BJ (cell line): ENCODE measurements around the gene VKORC1. TPM values are rescaled to one million over a fixed set of nuclear protein-coding genes. Genes with fewer than 3 reads are reported as not detected.
"Not testable (repeated sequence)": the region's sequence is repeated elsewhere in the genome, so short reads cannot be mapped to it uniquely, and the experiment has no call there.

ENCODE experiments used
- CTCF ChIA-PET: fragments of 350-600 bp; formaldehyde crosslinking; extraction: SDS; loops from one replicate; lab custom pipeline; 2021; ENCODE audit warnings: antibody characterized with exemption, inconsistent platforms; lab: Yijun Ruan, JAX
- POLR2A ChIA-PET: fragments of 300-600 bp; sonication (Branson Sonifier 250); formaldehyde crosslinking; extraction: SDS; loops from one replicate; lab custom pipeline; 2021; ENCODE audit warnings: antibody characterized with exemption; lab: Charles Lee
- DNase-seq: peaks from one replicate; pipeline ENCODE4 v3.0.0-alpha.2; 2011; ENCODE audit warnings: low read depth
- H3K27me3 ChIP-seq: 2 replicates; pipeline ENCODE4 v1.6.0; 2011; ENCODE audit warnings: low read length; ENCODE audit not compliant: control insufficient read depth, insufficient read depth
- H3K36me3 ChIP-seq: 2 replicates; pipeline ENCODE4 v1.5.1; 2011; ENCODE audit warnings: low read length; ENCODE audit not compliant: control insufficient read depth, insufficient read depth
- H3K4me3 ChIP-seq: 2 replicates; pipeline ENCODE4 v1.5.1; 2011; ENCODE audit warnings: low read depth, mild to moderate bottlenecking, control low read depth, low read length
- CTCF ChIP-seq: IDR thresholded peaks from 2 replicates; pipeline ENCODE4 v1.5.1; 2011; ENCODE audit warnings: low read depth, mild to moderate bottlenecking, control low read depth, inconsistent platforms, low read length, moderate library complexity; ENCODE audit not compliant: insufficient read depth
- polyA plus RNA-seq: library from polyadenylated mRNA; depleted of rRNA; stranded (reverse); fragments of >200 nt; gene quantifications from 2 replicates; pipeline ENCODE4 v1.2.3, GENCODE V29; 2011

VKORC1 gene
- polyA plus RNA-seq, 1 experiment, result 515 TPM

GRCh38 chr16:31141489-31142108 lies 47.0 kb upstream of the VKORC1 start:
- POLR2A ChIA-PET, result interaction anchor here (0.6 to 2.1 kb wide), 7 partner anchors 15 to 571 kb away, joined by 3 to 20 read pairs (median 12); partner anchors contain the start of genes FUS, HSD3B7 and KAT8
- CTCF ChIA-PET, result interaction anchor here (0.6 to 2.9 kb wide), 36 partner anchors 8 to 319 kb away, joined by 3 to 33 read pairs (median 5); partner anchors contain the start of genes BCKDK, COX6A2, FUS and HSD3B7
- no peaks in the 10 kb centered on the region for H3K36me3 ChIP-seq
- no peak for TF ChIP-seq CTCF
- H3K4me3 ChIP-seq, result peak overlapping the region; percentile 13
- no peak for DNase-seq
- peaks cover 5% of the 10 kb centered on the region; the same call in 1 of the 2 replicates for H3K27me3 ChIP-seq

- POLR2A ChIA-PET, result interaction anchor here (1.9 to 2.1 kb wide), 2 partner anchors 23 to 39 kb away, joined by 19 to 20 read pairs; partner anchors contain the start of genes FUS and KAT8
- not testable (repeated sequence) for H3K36me3 ChIP-seq, DNase-seq, H3K4me3 ChIP-seq, H3K27me3 ChIP-seq
- CTCF ChIA-PET, result interaction anchor here (1.2 kb wide), 1 partner anchor 187 kb away, joined by 3 read pairs; no protein-coding TSS in a partner anchor
Measured at GRCh38 chr16:31141071-31141469, 46.5 kb upstream of the VKORC1 start.

- peak; percentile 4 for DNase-seq
- TF ChIP-seq CTCF, result no peak
- H3K36me3 ChIP-seq, result no peaks in the 10 kb centered on the region
- POLR2A ChIA-PET, result interaction anchor here (0.6 kb wide), 1 partner anchor 299 kb away, joined by 3 read pairs; no protein-coding TSS in a partner anchor
- H3K4me3 ChIP-seq, result no peak overlapping the region
- CTCF ChIA-PET, result interaction anchor here (1.0 kb wide), 1 partner anchor 19 kb away, joined by 4 read pairs; no protein-coding TSS in a partner anchor
- H3K27me3 ChIP-seq, result no peaks in the 10 kb centered on the region
Measured at GRCh38 chr16:31138621-31139578, 44.3 kb upstream of the VKORC1 start.

- CTCF ChIA-PET, H3K36me3 ChIP-seq, H3K27me3 ChIP-seq, DNase-seq, H3K4me3 ChIP-seq, POLR2A ChIA-PET: not testable (repeated sequence)
Measured at GRCh38 chr16:31136822-31137499, 42.4 kb upstream of the VKORC1 start.

GRCh38 chr16:31136287-31136662 lies 41.7 kb upstream of the VKORC1 start:
- DNase-seq, result no peak
- no peak for TF ChIP-seq CTCF
- Histone ChIP-seq H3K27me3 (no peaks in the 10 kb centered on the region), H3K4me3 (no peak overlapping the region), H3K36me3 (no peaks in the 10 kb centered on the region; the same call in 1 of the 2 replicates)
- ChIA-PET POLR2A (no interaction called here), CTCF (interaction anchor here (0.7 kb wide), 1 partner anchor 151 kb away, joined by 3 read pairs; the partner anchor contains the start of gene HSD3B7)
